NCI-H1417 treated with DMSO at 0.1 percent for 48 hours (cell line): ENCODE data around the gene GSE1.

Source experiments
- DNase-seq: peaks from one replicate; lab custom pipeline; 2025; lab: John Stamatoyannopoulos, UW

Gene GSE1

DNA sequence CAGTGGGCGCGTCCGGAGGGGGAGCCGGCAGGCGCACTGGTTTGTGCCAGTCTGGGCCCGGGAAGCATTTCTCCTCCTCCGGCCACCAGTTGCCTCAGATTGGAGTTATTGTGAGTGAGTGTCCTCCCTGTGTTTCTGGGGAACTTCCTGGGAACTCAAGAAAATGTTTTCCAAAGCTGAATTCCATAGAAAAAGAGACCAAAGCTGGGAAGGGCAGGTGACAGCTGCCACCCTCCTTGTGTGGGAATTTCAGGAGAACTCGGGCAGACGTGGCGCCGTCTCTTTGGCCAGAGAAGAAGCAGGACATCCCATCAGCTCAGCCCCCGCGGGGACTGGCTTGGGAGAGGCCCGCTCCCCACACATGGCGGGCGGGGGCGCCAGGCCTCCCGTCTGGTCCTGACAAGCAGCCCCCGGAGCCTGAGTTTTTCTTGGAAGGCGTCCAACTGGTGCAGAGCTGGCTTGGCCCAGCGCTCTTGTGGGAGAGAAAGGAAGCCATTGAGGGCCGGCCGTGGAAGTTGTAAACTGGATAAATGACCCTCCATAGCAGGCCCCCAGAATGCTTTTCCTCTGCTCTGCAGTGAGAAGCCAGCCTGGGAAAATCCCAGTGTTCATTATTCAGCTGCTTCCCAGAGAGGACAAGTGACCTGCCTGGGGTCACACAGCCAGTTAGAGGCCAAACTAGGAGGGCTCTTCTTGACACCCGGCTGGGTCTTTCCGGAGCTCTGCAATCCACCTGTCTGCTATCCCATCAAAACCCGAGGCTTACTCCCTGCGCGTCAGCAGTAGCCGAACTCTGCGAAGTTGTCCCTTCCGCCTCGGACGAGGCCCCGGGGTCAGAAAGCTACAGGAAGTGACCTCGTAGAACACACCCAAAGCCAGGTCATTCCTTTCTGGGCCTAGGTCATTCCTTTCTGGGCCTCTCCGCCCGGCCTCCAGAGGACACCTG, 39.2 kb upstream of the GSE1 start:
- no peak for DNase-seq

DNA sequence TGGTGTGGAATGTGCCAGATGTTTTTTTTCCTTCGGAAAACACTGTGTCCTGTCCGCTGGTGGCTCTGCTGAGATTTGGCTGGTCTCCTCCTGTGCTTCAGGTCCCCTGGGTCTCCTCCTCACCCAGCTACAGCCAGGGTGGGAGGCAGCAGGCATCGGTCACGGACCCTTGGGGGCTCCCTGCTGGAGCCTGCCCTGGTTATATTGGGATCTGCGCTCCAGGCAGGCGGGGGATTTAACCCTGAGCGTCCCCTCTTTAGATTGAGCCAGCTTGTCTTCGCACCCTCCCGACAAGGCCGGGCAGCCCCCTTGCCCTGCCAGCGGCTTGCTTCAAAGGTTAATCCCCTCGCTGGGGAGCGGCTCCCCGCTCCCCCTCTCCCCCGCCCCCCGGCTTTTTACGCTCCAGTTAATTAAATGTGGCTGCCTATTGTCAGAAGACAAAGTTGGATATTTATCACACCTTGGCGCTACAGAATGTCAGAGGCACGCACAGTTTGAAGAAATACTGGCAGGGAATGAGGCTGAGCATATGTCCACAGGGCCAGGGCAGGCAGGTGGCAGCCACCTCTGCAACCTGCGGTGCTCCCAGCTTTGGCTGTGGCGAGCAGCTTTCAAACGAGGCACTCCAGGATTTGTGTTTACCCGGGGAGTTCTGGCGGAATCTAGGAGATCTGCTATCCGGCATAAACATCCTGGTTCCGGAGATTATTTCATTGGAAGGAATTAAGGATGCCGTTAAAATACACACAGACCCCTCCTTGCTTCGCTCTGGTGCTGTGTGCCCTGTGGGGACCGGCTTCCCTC, 38.2 kb upstream of the GSE1 start:
- no peak for DNase-seq

DNA sequence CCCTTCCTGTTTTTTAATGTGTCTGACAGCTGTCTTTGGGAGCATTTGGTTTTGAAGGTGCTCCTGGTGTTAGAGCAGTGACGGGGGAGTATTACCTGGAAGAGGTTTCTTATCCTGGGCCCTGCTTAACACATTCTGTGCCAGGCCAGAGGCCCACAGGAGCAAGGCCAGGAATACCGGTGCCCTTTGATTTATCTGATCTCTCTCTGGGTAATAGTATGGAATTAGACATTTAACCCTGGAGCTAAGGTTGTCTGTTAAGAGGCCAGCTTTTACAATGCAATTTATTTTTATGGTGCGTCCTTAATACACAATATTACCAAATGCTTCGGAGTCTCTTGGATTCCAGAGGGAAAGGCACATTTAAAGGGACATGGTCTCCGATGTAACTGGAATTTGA, 37.2 kb upstream of the GSE1 start:
- DNase-seq = no peak

DNA sequence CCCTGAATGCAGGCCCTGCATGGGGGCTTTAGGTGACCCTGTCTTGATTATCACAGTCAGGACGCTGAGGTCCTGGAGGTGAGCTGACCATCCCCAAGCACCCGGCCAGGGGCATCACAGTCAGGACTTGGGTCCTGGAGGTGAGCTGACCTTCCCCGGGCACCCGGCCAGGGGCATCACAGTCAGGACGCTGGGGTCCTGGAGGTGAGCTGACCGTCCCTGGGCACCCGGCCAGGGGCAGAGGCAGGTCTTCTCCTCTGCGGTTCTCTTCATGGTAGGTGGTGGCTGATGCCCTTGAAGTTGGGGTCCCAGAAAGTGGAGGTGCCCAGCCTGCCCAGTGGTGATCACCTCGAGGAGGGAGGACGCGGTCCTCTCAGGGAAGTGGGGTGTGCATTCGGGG, 36.2 kb upstream of the GSE1 start:
- no peak for DNase-seq

DNA sequence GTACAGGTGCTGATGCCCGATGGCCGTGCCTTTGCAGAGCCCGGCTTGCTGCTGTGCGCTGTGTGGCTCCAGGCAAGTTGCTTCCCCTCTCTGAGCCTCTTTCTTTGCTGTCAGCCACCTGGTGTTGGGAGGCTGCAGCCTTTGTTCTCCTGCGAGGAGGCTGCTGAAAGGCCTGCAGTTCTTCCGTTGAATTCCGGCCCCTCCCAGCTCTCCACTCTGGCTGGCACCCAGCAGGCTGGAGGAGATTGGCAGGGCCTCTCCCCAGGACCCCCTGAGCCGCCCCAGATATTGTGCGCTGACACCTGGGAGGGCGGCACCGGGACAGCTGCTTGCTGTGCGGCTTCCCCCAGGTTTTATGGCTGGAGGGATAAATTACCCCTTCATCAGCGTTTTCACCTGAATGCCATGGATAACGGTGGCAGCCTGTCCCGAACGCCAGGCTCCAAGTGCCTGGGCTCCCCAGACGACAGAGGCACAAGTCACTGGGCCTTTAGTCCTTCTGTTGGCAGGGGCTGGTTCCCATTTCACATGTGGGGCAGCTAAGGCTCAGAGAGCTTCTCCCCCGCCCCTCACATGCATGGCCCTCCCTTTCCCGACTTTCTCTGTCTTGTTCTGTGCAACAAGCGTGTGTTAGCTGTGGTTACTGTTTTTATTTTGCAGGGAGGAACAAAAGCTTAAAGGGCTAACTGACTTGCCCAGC, 35.1 kb upstream of the GSE1 start:
- no peak for DNase-seq

DNA sequence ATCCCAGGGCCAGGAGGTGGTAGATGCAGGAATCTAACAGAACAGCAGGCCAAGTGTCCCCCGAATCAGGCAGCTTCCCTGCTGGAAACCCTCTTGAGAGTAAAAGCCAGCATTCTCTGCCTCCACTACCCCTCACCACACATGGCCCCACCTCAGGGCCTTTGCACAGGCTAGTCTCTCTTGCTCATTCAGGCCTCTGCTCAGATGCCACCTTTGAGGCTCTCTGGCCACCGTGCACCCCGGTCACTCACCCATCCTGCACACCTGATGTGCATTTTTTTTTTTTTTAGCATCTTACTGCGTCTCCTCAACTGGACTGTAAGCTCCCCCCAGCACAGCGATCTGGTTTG, 34.5 kb upstream of the GSE1 start:
- no peak for DNase-seq

DNA sequence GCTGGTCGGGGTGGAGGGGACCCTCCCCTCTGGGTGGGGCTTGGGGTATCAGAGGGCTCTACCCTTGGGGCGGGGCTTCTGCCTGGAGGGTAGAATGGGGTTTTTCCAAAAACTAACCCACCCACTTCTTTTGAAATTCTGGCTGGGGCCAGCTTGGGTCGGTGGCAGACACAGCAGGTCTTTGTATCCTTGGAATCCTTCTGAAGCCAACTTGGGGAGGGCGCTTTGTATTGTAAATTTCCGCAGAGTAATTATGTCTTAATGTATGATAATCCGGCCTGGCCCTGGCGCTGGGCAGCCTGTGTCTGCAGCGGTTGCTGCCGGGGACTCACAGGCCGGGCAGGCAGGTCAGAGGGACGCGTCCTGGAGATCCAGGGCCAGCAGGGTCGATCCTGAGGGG, 33.9 kb upstream of the GSE1 start:
- no peak for DNase-seq

DNA sequence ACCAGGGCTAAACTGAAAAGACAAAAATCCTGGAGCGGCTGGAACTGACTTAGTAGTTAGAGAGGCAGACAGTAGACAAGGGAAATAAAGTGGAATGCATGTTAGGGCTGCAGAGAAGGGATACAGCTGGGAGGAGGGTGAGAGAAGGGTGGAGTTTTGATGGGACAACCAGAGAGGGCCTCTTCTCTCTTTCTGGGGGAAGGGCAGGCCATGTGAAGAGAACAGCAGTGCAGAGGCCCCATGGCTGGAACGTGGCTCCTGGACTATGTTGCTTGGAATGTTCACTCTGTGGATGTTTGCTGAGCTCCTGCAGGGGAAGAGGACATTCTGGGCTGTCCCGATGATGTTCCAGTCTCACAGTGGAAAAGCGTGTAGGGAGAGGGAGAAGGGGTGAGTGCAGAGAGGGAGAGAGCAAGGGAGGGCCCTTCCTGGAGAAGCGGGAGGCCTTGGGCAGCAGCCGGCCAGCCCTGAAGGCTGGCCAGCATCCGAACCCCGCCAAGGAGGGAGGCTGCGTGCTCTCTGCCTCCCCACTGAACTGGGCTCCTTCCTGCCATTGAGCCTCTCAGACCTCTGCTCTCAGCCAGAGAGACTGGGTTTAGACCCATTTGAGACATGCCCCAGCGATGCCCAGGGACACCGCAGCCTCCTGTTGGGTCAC, 33.1 kb upstream of the GSE1 start:
- DNase-seq = no peak

DNA sequence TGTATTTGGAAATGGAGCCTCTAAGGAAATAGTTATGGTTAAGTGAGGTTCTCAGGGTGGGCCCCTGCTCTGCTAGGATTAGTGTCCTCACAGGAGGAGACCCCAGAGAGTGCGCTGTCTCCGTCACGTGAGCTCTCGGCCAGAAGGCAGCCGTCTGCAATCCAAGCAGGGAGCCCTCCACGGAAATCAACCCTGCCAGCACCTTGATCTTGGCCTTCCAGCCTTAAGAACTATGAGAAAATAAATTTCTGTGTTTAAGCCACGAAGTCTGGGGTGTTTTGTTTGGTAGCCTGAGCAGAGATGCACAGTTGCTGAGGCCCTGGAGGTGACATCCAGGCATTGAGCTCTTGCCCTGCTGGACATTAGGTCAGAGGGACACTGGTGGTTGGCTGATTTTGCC, 32.4 kb upstream of the GSE1 start:
- DNase-seq = no peak

DNA sequence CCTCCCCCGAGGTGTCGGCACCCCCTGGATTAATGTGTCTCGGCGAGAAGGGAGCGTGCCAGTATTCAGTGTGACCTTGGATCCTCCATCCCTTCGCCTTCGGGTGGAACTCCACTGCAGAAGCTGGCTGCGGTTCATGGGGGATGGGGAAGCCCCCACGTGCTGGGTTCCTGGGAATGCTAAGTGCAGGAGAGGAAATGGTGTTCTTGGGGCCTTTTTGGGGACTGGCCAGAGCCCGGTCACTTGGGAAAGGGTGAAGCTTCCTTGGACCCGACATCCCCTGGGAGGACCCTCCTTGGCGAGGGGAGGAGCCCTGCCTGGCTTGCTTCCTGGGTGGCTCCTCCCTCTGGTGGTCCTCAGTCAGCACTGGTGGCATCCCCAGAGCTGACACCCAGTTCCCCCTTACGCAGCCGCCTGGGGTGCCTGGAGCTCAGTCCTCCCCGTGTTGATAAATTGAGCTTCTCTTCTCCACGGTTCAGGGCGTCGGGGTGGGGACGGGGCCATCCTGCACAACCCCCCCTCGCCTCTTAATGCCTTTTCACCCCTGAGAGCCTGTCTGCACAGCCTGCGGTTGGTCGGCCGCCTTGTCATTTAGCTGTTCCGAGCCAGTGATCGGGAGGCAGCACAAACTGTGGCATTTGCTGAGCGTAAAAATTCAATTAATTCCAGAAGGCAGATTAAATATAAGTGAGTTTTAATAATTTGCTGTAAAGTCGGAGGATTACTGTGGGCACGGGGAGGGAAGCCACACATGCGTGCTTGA, 30.7 kb upstream of the GSE1 start:
- DNase-seq = no peak

DNA sequence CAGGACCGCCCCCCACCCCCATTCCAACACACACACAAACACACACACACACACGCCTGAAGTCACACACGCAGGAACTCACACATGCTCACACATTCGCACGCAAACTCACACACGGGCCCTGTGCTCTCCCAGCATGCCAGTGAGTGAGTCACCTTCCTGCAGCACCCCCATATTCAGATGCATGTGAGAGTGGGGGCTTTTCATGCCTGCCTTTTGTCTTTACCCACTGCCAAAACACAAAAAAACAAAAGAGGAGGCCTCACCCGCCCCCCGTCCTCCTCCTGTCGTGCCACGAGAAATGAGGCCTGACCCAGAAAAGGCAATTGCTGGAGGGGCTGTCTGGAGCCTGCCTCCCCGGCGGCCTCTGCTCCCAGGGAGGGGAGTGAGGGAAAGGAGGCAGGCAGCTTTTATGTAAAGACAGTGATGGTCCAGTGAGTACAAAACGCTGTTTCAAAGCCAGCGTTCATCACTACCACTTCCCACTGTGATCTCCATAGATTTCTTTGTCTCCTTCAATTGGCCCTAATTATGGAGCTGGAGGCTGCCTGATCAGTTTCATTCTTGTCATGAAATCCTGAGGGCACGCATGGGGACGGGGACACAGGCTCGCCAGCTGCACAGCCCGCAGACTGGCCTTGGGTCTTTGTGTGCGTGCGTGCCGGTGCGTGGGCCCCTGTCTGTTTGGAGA, 29.5 kb upstream of the GSE1 start:
- DNase-seq = peak; percentile 71

DNA sequence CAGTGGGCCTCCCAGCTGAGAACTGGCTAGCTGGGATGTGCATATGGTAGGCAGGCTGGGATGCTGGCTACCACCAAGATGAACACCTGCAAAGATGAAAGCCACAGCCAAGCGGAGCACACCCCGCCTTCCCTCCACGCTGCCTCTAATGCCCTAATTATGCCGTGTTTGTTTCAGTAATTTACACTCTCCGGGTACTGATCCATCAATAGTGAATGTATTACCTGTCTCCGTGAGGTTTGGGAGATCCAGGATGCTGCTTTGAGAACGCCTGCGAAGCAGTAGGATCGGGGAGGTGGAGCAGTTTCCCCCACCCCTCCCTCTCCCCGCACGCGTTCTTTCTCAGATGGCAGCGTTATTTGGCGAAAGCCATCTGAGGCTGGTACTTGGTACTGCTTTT, 28.9 kb upstream of the GSE1 start:
- DNase-seq = peak; percentile 62

DNA sequence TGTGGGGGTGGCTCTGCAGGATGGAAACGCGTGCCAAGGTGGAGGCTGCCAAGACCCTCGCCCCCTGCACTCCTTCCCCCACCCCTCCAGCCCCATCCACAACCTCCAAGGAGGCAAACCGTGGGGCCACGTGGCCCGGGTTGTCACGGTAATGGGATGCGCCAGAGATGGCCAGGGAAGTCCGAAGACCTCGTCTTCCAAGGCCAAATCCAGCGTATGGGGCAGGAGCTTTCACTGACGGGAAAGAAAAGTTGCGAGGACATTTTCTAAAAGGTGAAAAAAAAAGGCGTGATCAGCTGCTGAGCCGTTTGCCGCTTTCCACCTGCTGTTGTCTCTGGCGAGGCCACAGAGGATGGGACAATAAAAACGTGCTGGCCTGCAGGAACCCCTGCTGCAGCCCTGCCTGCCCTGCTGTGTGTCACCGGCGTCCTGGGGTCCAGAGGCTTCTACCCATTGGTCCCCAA, 28.3 kb upstream of the GSE1 start:
- no peak for DNase-seq

DNA sequence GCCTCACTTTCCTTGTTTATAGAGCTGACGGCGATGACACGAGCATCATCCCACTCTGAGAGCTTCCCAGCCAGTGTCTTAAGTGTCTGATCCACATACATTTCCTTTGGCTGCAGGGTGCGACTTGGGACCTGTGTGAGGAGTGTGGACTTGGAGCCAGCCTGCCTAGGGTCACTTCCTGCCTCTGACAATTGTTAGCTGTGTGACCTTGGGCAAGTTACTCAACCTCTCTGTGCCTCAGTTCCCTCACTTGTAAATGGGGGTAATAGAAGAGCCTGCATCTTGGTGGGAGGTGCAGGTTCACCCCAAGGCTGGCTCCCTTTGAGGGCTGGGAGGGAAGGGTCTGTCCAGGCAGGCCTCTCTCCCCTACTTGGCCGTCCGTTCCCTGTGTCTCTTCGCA, 27.4 kb upstream of the GSE1 start:
- no peak for DNase-seq

DNA sequence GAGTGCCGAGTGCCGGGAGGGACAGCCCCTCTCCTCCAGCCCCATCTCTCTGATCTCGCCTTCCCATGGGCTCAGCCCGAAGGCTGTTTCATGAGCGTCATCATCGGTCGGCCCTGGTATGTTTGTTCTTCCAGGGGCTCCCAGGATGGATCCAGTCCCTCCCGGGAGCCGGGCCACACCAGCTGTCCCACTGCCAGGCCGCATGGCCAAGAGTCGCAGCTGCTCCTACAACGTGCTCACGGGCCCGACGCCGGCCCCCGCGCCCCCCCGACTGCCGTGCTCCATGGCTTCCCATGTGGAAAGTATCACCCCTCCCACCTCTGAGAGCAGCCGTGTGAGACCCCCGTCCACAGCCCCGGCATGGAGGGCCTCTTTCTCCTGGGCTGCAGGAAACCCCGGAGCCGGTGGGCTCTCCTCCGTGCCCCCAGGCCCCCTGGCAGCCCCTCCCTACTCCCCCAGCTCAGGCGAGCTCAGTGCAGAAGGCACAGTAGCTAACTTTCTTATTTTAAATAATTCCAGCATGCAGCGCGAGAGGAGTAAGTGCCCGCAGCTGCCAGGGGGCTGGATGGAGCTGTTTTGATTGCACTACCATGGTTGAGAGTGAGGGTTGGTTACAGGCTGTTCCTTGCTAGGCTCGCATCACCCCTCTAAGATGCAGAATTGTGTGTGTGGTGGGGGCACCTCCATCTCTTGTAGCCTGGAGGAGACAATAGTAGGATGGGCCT, 26.6 kb upstream of the GSE1 start:
- no peak for DNase-seq

DNA sequence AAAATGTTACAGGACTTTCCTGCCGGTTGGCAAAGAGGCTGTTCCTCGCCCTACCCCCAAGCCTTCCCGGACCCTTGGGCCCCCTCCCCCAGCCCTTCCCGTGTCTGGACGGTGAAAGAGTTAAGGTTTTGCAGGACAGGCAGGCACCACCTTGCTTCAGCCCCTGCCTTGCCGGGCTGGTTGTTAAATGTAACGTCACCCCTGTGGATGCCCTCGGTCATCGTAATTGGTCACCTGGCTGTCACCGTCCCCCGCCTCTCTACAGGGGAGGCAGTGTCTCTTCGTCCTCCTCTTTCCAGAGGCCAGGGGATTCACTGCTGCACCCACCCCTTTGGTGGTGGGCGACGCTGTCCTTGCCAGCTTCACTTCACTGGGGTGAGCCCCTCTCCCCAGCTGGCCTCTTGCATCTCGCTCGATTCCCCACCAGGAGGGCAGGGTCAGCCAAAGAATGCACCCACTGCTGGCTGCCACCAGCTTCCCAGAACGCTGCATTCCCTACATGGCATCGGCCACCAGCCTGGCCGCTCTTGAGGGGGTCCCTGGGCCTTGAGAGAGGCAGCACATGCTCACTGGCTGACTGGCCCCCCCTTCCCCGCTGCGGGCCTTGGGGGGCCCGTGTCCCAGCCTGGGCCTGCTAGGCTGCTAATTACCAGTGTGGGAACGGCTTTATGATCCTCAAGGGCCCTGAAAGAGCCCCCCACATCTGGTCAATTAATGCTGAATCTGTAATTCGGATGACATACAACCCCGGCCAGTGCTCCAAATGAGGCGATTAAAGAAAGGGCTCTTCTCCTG, 25.2 kb upstream of the GSE1 start:
- DNase-seq = no peak

DNA sequence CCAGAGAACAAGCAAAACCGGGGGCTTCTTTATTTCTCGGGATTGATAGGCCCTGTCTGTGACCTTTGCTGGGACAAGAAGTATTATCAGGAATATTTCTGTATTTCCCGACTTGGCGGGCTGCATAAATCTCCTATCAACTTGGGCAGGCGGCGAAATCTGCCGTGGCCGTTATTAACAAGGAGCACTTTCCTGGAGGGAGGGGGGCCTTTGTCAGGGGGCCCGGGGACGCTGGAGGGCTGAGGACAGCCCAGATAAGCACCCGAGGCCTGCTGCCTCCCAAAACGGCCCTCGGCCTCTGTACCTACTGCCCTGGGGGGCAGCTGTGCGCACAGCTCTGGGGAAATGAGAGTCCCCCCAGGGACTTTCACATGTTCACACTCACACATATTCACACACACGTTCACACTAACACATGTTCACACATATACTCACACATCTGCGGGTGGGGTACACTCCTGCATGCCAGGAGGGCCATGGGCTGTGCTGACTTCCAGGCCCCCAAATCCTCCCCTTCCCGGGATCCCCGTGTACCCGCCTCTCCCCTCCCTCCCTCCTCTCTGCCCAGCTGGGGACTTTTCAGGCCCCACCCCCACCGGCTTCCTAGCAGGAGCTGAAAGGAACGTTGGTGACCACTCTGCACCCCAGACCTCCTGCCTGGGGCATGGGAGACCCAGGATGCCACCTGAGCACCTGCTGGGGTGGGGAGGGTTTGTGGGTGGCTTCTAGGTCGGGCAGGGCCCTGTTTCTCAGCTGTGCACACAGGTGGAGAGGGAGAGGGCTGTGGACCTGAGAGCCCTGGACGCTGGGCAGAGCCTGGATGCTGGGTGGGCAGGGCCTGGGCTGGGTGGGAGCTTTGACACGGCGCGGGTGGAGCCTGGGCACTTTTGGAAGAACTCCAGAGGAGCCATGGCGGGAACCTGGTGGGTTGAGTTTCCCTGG, 24.3 kb upstream of the GSE1 start:
- no peak for DNase-seq
